HL-60/S4 (cell line): Measurements from ENCODE around the gene RAC2.

Experiments
- in situ Hi-C: fragments of 300-500 bp; cut with MboI; formaldehyde crosslinking; loops from 2 replicates; pipeline ENCODE4 v1.14.3; 2022; ENCODE audit warnings: low sequenced_read_pairs

Gene RAC2

DNA sequence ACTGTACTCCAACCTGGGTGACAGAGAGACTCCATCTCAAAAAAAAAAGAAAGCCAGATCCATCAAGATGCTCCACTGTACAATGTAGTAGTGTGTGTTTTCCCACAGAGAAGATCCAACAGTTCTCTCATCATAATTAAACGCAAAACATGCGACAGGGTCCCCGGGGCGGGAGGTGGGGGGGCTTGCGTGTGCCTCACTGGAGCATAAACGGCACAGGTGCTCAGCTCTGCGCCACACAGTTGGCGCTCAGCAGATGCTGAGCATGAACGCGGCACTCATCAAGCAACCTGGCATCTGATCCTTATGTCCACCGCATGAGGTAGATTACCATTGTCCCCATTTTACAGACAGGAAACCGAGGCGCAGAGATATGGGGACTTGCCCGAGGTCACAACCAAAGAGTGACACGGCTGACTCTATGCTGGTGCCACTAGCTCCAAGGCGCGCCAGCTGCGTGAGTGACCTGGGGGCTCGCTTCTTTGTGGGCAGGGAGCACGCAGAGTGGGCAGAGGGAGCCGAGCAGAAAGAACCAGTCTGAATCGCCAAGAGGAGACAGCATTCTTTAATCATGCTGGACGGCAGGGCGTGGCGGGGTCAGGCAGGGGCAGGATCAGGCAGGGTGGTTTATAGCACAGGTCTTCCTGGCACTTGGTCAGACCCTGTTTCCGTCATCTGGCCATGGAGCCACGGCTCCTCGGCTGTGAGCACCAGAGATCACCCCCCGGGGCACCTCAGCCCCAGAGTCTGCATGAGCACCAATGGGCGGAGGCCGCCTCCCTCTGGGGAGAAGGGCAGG is 64.2 kb downstream of the RAC2 start:
- in situ Hi-C loops: no loop called here

DNA sequence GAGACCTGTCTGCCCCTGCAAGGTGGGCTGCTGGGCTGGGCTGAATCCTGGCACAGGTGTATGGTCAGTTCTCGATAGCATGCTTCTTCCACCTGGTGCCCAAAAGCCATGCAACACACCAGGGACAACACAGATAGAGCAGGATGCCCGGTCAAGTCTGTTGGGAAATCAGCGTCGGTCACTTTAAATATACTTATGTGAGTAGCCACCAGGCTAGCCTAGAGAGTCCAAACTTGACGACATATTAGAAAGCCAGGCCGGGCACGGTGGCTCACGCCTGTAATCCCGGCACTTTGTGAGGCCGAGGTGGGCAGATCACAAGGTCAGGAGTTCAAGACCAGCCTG is 65.0 kb downstream of the RAC2 start:
- in situ Hi-C loops: no loop called here

DNA sequence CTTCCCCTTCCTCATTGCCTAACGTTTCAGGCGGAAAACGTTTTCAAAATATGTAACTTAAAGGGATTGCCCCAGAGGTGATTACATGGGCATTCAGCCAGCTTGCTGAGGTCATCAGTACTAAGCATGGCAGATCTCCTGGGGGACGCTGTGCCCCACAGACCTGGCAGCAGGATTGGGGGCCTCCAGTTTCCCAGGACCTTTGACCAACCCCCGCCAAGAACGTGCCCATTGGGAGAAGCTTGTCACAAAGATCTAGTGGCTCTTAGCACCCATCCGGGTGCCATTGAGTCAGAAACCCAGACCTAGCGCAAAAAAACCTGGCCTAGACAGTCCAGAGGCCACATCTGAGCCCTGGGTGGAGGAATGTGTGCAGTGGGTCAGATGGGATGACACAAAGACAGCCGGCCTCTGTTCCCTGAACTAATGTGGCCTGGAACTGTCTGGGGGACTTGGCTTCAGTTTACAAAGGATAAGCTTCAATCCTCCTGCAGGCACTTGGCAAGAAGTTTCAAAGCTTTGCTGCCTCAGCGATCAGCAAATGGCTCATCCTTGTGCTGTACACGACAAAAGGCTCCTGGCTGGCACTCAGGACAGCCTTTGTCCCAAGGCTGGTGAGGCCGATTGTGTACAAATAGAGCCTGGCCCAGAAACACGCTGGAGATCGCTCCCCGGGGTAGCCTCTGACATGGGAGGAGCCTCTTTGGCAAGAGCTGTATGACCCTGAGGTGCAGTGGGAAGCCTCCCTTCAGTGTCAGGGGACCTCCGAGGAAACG is 65.5 kb downstream of the RAC2 start:
- in situ Hi-C loops: no loop called here

DNA sequence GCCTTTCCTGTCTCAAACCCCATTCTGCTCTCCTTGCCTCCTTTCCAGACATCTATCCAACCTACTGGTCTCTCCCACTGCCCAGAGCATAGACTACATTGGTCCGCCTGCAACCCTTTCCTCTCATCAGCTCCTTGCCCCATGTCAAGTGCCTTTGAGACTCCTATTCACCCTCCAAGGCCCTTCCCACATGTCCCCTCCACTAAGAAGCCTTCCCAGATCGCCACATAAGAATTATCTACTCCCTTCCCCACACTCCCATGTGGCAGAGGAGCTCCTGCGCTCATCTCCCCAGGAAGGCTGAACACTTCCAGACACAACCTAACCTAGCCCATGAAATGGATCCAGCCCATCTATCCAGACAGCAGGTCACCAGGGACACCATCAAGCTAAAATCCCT is 66.3 kb downstream of the RAC2 start:
- in situ Hi-C loops: no loop called here

DNA sequence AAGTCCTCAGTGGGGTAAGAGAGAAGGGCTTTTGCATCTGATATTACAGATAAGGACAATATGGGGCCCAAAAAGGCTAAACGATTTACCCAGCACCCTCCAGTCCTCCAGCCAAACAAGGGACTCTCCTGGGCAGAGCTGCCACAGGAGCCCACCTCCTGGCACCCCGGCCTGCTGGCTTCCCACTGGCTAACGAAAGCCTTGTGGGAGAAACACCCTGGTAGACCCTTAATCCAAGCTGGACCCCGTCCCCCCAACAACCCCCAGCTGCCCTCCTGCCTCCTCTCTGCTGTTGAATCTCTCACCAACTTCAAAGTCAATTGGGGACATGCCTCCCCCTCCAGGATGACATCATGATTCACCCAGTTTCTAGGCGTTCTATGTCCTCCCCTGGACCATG is 66.8 kb downstream of the RAC2 start:
- in situ Hi-C loops: no loop called here

DNA sequence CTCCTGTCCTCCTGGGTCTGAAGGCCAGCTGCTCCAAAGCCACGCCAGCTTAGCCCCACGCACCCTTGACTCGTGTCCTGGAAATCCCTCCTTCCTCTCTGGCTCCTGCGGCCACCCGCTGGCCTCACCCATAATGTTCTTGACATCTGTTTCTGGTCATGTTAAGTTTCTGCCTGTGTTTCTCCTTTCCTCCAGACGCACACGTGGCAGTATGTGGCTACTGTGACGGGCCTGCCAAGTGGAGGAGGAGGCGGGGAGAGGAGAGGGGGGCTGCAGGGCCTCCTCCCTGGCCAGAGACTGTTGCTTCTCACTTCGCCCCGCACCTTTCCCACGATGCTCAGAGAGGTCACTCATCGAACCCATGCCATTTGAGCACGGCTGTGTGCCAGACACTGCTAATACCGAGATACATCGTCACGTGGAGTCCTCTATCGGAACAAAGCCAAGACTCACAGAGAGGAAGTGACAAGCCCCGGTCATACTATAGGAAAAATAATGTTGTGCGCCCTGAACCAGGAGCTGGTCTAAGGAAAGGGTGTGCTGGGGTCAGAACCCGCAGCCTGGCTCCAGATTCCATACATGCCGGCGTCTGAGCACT is 67.5 kb downstream of the RAC2 start:
- in situ Hi-C loops: no loop called here

DNA sequence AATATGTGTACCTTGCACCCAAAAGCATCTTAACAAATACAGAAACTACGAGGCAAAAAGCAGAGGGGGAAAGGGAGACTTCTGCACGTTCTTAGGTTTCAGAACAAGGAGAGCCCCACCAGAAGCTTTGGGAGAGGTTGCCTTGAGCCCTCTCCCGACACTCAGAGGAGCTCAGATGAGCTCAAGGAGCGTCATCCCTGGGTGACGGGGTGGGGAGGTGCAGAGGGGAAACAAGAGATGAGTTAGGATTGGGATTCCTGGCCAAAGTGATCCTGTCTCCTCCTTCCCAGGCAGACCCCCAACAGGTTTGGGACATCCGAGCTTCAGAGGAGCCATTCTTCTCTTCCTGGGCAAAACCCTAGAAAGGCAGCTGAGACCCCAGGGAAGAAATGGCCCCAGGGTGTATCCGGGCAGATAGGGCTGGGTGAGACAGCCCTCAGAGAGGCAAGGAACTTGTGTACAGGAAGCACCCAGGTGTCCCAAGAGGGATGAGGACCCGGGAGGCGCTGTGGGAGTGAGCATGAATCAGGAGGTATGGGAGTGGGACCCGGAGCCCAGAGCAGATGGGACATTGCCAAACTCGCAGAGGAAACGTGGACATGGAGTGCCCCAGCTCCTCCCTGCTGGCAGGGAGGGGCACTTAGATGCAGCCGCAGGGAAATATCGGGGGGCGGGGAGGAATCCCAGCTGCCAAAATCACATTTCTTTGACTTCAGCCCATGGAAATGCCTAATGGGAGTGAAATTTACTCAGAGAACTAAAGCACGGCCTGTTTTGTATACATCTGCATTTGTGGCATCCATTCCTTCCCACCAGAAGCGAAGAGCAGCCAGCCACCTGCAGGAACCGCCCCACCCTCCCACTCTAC is 68.4 kb downstream of the RAC2 start:
- in situ Hi-C loops: no loop called here
